Measurements from ENCODE around the gene SUPT6H.

The SUPT6H gene

GRCh38 chr17:28702026-28702751, 40.2 kb downstream of the SUPT6H start:
- no peak for DNase-seq (ENCODE audit: low read depth in 2 of 2)

- no peak for DNase-seq (ENCODE audit: low read depth in 2 of 2)
Measured at GRCh38 chr17:28702752-28703150, 40.7 kb downstream of the SUPT6H start.

- no peak for DNase-seq (ENCODE audit: low read depth in 2 of 2)
Measured at GRCh38 chr17:28703552-28704218, 41.7 kb downstream of the SUPT6H start.

- DNase-seq (ENCODE audit: low read depth in 2 of 2): no peak
Measured at GRCh38 chr17:28704219-28704858, 42.3 kb downstream of the SUPT6H start.

- DNase-seq (ENCODE audit: low read depth in 2 of 2): no peak
Measured at GRCh38 chr17:28705074-28705659, 43.2 kb downstream of the SUPT6H start.

- DNase-seq (ENCODE audit: low read depth in 2 of 2): no peak
Measured at GRCh38 chr17:28705728-28706334, 43.8 kb downstream of the SUPT6H start.

GRCh38 chr17:28706471-28707338, 44.7 kb downstream of the SUPT6H start:
- no peak for DNase-seq (ENCODE audit: low read depth in 2 of 2)

GRCh38 chr17:28707339-28707720, 45.3 kb downstream of the SUPT6H start:
- no peak for DNase-seq (ENCODE audit: low read depth in 2 of 2)

GRCh38 chr17:28710861-28711722, 49.1 kb downstream of the SUPT6H start:
- DNase-seq (ENCODE audit: low read depth in 2 of 2): peak; percentile 63 to 74

- no peak for DNase-seq (ENCODE audit: low read depth in 2 of 2)
Measured at GRCh38 chr17:28711723-28712031, 49.7 kb downstream of the SUPT6H start, which contains the start of gene PROCA1. TSS of gene PROCA1 (minus strand) at chr17:28711888. CDS start at chr17:28711660, 228 bp downstream.

GRCh38 chr17:28712032-28712704, 50.2 kb downstream of the SUPT6H start:
- DNase-seq (ENCODE audit: low read depth in 2 of 2): no peak

- no peak for DNase-seq (ENCODE audit: low read depth in 2 of 2)
Measured at GRCh38 chr17:28712705-28713415, 50.9 kb downstream of the SUPT6H start.

- DNase-seq (ENCODE audit: low read depth in 2 of 2): no peak
Measured at GRCh38 chr17:28714281-28714680, 52.3 kb downstream of the SUPT6H start.

- no peak for DNase-seq (ENCODE audit: low read depth in 2 of 2)
Measured at GRCh38 chr17:28715217-28715616, 53.2 kb downstream of the SUPT6H start.

GRCh38 chr17:28716740-28717577, 55.0 kb downstream of the SUPT6H start:
- no peak for DNase-seq (ENCODE audit: low read depth in 2 of 2)

- DNase-seq (ENCODE audit: low read depth in 2 of 2): peak; percentile 73 to 75
Measured at GRCh38 chr17:28717578-28718332, 55.8 kb downstream of the SUPT6H start, which contains the start of gene RAB34. TSS of gene RAB34 (minus strand) at chr17:28717868. CDS start at chr17:28717266, 602 bp downstream.

GRCh38 chr17:28718333-28719020, 56.5 kb downstream of the SUPT6H start:
- DNase-seq (ENCODE audit: low read depth in 2 of 2): no peak

Data from fibroblast of skin of left biceps (primary cell).